ENCODE data around the gene MEDAG. TPM values are rescaled to one million over a fixed set of nuclear protein-coding genes. Genes with fewer than 3 reads are reported as not detected.

Gene MEDAG
- total RNA-seq, 1 experiment from 2014 or later: not detected

GRCh38 chr13:30862707-30863106 is 43.4 kb upstream of the MEDAG start:
- Histone ChIP-seq H3K36me3 (ENCODE audit: insufficient read depth, low read length, poor library complexity, severe bottlenecking) (no peaks in the 10 kb centered on the region), H3K27me3 (replicated peaks; ENCODE audit: insufficient read depth, low read depth, low read length, poor library complexity) (no peaks in the 10 kb centered on the region), H3K4me3 (ENCODE audit: low read depth, low read length, poor library complexity, severe bottlenecking) (no peak overlapping the region), H3K27ac (ENCODE audit: low read depth, low read length, poor library complexity, severe bottlenecking) (no peak overlapping the region), H3K4me1 (ENCODE audit: insufficient read depth, low read length, poor library complexity, severe bottlenecking) (peaks cover 10% of the 10 kb centered on the region), H3K9me3 (ENCODE audit: low read depth, low read length, poor library complexity, severe bottlenecking) (no peaks in the 10 kb centered on the region)
- ChIA-PET CTCF (no interaction called here), POLR2A (ENCODE audit: low non-redundant PET) (no interaction called here)
- no peak for TF ChIP-seq EZH2 (IDR thresholded peaks at IDR 0.05; ENCODE audit: borderline replicate concordance, low read depth, low read length, poor library complexity, severe bottlenecking)
- intact Hi-C loops (cut with micrococcal nuclease; ENCODE audit: unreplicated experiment): no loop called here
- no TSS peak for BruUV-seq (replicated peaks)
- no peak for DNase-seq (ENCODE audit: low spot score)

GRCh38 chr13:30863231-30863630 is 42.8 kb upstream of the MEDAG start:
- H3K4me1 ChIP-seq (ENCODE audit: insufficient read depth, low read length, poor library complexity, severe bottlenecking): peaks cover 10% of the 10 kb centered on the region
- TF ChIP-seq CTCF (conservative IDR thresholded peaks at IDR 0.05; ENCODE audit: low read depth, low read length): no peak
- TF ChIP-seq EZH2 (IDR thresholded peaks at IDR 0.05; ENCODE audit: borderline replicate concordance, low read depth, low read length, poor library complexity, severe bottlenecking): no peak
- CTCF ChIA-PET: no interaction called here
- BruUV-seq (replicated peaks): no TSS peak
- H3K9me3 ChIP-seq (ENCODE audit: low read depth, low read length, poor library complexity, severe bottlenecking): no peaks in the 10 kb centered on the region
- POLR2A ChIA-PET (ENCODE audit: low non-redundant PET): no interaction called here
- no peaks in the 10 kb centered on the region for H3K27me3 ChIP-seq (replicated peaks; ENCODE audit: insufficient read depth, low read depth, low read length, poor library complexity)
- no peak overlapping the region for H3K27ac ChIP-seq (ENCODE audit: low read depth, low read length, poor library complexity, severe bottlenecking)
- no peaks in the 10 kb centered on the region for H3K36me3 ChIP-seq (ENCODE audit: insufficient read depth, low read length, poor library complexity, severe bottlenecking)
- intact Hi-C loops (cut with micrococcal nuclease; ENCODE audit: unreplicated experiment): no loop called here
- DNase-seq (ENCODE audit: low spot score): no peak
- H3K4me3 ChIP-seq (ENCODE audit: low read depth, low read length, poor library complexity, severe bottlenecking): no peak overlapping the region

- ChIA-PET CTCF (no interaction called here), POLR2A (ENCODE audit: low non-redundant PET) (no interaction called here)
- H3K4me1 ChIP-seq (ENCODE audit: insufficient read depth, low read length, poor library complexity, severe bottlenecking): peaks cover 10% of the 10 kb centered on the region
- no peak for TF ChIP-seq EZH2 (IDR thresholded peaks at IDR 0.05; ENCODE audit: borderline replicate concordance, low read depth, low read length, poor library complexity, severe bottlenecking)
- TF ChIP-seq CTCF (conservative IDR thresholded peaks at IDR 0.05; ENCODE audit: low read depth, low read length): no peak
- H3K27me3 ChIP-seq (replicated peaks; ENCODE audit: insufficient read depth, low read depth, low read length, poor library complexity): no peaks in the 10 kb centered on the region
- intact Hi-C loops (cut with micrococcal nuclease; ENCODE audit: unreplicated experiment): no loop called here
- no peaks in the 10 kb centered on the region for H3K36me3 ChIP-seq (ENCODE audit: insufficient read depth, low read length, poor library complexity, severe bottlenecking)
- no TSS peak for BruUV-seq (replicated peaks)
- H3K27ac ChIP-seq (ENCODE audit: low read depth, low read length, poor library complexity, severe bottlenecking): no peak overlapping the region
- no peak overlapping the region for H3K4me3 ChIP-seq (ENCODE audit: low read depth, low read length, poor library complexity, severe bottlenecking)
- no peak for DNase-seq (ENCODE audit: low spot score)
- no peaks in the 10 kb centered on the region for H3K9me3 ChIP-seq (ENCODE audit: low read depth, low read length, poor library complexity, severe bottlenecking)
Observed at GRCh38 chr13:30863796-30864195, 42.3 kb upstream of the MEDAG start.

GRCh38 chr13:30864433-30865122 is 41.5 kb upstream of the MEDAG start:
- intact Hi-C loops (cut with micrococcal nuclease; ENCODE audit: unreplicated experiment): loop anchor here (5.0 kb wide), 3 partner anchors 178 to 442 kb away; partner anchors contain the start of gene UBE2L5
- H3K4me1 ChIP-seq (ENCODE audit: insufficient read depth, low read length, poor library complexity, severe bottlenecking): peaks cover 10% of the 10 kb centered on the region

More at GRCh38 chr13:30864433-30865122, 41.5 kb upstream of the MEDAG start:
- POLR2A ChIA-PET (ENCODE audit: low non-redundant PET): no interaction called here
- DNase-seq (ENCODE audit: low spot score): no peak
- H3K27me3 ChIP-seq (replicated peaks; ENCODE audit: insufficient read depth, low read depth, low read length, poor library complexity): no peaks in the 10 kb centered on the region
- H3K36me3 ChIP-seq (ENCODE audit: insufficient read depth, low read length, poor library complexity, severe bottlenecking): no peaks in the 10 kb centered on the region
- TF ChIP-seq CTCF (conservative IDR thresholded peaks at IDR 0.05; ENCODE audit: low read depth, low read length) (no peak), EZH2 (IDR thresholded peaks at IDR 0.05; ENCODE audit: borderline replicate concordance, low read depth, low read length, poor library complexity, severe bottlenecking) (no peak)
- H3K4me3 ChIP-seq (ENCODE audit: low read depth, low read length, poor library complexity, severe bottlenecking): no peak overlapping the region
- H3K9me3 ChIP-seq (ENCODE audit: low read depth, low read length, poor library complexity, severe bottlenecking): no peaks in the 10 kb centered on the region
- CTCF ChIA-PET: interaction anchor here (1.5 kb wide), 1 partner anchor 180 kb away, joined by 3 read pairs; no protein-coding TSS in a partner anchor
- no peak overlapping the region for H3K27ac ChIP-seq (ENCODE audit: low read depth, low read length, poor library complexity, severe bottlenecking)
- no TSS peak for BruUV-seq (replicated peaks)

Measured in A673 (cell line).